Progenitor cell of endocrine pancreas (in vitro differentiated cells): ENCODE measurements around the gene TPT1. TPM values are rescaled to one million over a fixed set of nuclear protein-coding genes. Genes with fewer than 3 reads are reported as not detected.

ENCODE experiments used
- DNase-seq: peaks from one replicate; pipeline ENCODE4 v3.0.0; 2021; ENCODE audit warnings: low spot score; ENCODE audit not compliant: unreplicated experiment
- H3K27ac Mint-ChIP-seq: 2 replicates; pipeline ENCODE4 v1.8.0; 2021; ENCODE audit warnings: mild to moderate bottlenecking, moderate library complexity, mixed read lengths
- H3K27me3 Mint-ChIP-seq: 2 replicates; pipeline ENCODE4 v1.8.0; 2021; ENCODE audit warnings: mixed read lengths
- H3K36me3 Mint-ChIP-seq: 2 replicates; pipeline ENCODE4 v1.8.0; 2022; ENCODE audit warnings: mixed read lengths; ENCODE audit not compliant: insufficient read depth
- H3K4me1 Mint-ChIP-seq: 2 replicates; pipeline ENCODE4 v1.8.0; 2021; ENCODE audit warnings: low read depth, mixed read lengths
- H3K4me3 Mint-ChIP-seq: 2 replicates; pipeline ENCODE4 v1.8.0; 2021; ENCODE audit warnings: low read depth, mild to moderate bottlenecking, moderate library complexity, mixed read lengths
- H3K9me3 Mint-ChIP-seq: 2 replicates; pipeline ENCODE4 v1.8.0; 2021; ENCODE audit warnings: low read depth, mixed read lengths
- total RNA-seq: library from RNA; stranded (reverse); gene quantifications from 2 replicates; pipeline ENCODE4 v1.2.1, GENCODE V29; 2021
- TF ChIP-seq, protein P1 (sequence below): fragments of 200-600 bp; sonication (generic); IDR thresholded peaks from one replicate; pipeline ENCODE4 v1.5.0; 2021; ENCODE audit warnings: antibody characterized with exemption, mild to moderate bottlenecking; ENCODE audit not compliant: unreplicated experiment

The TPT1 gene
- total RNA-seq, 1 donor from 2014 or later, result 3,243 TPM

- DNase-seq, result no peak
- TF ChIP-seq, protein P1, sequence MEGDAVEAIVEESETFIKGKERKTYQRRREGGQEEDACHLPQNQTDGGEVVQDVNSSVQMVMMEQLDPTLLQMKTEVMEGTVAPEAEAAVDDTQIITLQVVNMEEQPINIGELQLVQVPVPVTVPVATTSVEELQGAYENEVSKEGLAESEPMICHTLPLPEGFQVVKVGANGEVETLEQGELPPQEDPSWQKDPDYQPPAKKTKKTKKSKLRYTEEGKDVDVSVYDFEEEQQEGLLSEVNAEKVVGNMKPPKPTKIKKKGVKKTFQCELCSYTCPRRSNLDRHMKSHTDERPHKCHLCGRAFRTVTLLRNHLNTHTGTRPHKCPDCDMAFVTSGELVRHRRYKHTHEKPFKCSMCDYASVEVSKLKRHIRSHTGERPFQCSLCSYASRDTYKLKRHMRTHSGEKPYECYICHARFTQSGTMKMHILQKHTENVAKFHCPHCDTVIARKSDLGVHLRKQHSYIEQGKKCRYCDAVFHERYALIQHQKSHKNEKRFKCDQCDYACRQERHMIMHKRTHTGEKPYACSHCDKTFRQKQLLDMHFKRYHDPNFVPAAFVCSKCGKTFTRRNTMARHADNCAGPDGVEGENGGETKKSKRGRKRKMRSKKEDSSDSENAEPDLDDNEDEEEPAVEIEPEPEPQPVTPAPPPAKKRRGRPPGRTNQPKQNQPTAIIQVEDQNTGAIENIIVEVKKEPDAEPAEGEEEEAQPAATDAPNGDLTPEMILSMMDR, result no peak
- H3K4me1 Mint-ChIP-seq, result peaks cover 6% of the 10 kb centered on the region
- H3K4me3 Mint-ChIP-seq, result no peak overlapping the region
- H3K36me3 Mint-ChIP-seq, result no peaks in the 10 kb centered on the region
- no peaks in the 10 kb centered on the region for H3K9me3 Mint-ChIP-seq
- H3K27ac Mint-ChIP-seq, result no peak overlapping the region
- H3K27me3 Mint-ChIP-seq, result peaks cover 7% of the 10 kb centered on the region
Measured at GRCh38 chr13:45298206-45298505, 42.8 kb downstream of the TPT1 start.

GRCh38 chr13:45297456-45298205 is 43.4 kb downstream of the TPT1 start:
- Mint-ChIP-seq H3K4me1 (peaks cover 6% of the 10 kb centered on the region), H3K9me3 (no peaks in the 10 kb centered on the region), H3K36me3 (no peaks in the 10 kb centered on the region), H3K27ac (no peak overlapping the region), H3K27me3 (peaks cover 5% of the 10 kb centered on the region), H3K4me3 (no peak overlapping the region)
- TF ChIP-seq, protein P1, result no peak
- DNase-seq, result no peak

DNA sequence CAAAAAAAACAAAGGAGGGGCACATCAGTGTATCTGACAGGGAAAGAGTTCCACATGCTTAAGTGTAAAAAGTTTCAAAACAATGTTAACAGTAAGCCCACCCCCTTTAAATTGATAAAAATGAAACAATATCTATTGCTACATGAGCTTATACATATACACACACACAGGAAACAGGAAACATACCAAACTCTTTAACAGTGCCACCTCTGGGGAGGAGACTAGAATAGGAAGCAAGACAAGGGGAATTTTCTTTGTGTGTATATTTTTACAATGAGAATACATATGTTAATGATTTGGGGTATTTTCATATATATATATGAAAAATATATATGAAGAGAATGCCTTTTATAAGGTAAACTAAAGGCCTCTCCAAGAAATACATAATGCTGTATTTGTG is 44.7 kb downstream of the TPT1 start:
- TF ChIP-seq, protein P1, result no peak
- Mint-ChIP-seq H3K27me3 (peaks cover under 1% of the 10 kb centered on the region), H3K27ac (no peak overlapping the region), H3K4me3 (no peak overlapping the region), H3K9me3 (no peaks in the 10 kb centered on the region), H3K36me3 (no peaks in the 10 kb centered on the region), H3K4me1 (peaks cover 10% of the 10 kb centered on the region)
- DNase-seq, result no peak

DNA sequence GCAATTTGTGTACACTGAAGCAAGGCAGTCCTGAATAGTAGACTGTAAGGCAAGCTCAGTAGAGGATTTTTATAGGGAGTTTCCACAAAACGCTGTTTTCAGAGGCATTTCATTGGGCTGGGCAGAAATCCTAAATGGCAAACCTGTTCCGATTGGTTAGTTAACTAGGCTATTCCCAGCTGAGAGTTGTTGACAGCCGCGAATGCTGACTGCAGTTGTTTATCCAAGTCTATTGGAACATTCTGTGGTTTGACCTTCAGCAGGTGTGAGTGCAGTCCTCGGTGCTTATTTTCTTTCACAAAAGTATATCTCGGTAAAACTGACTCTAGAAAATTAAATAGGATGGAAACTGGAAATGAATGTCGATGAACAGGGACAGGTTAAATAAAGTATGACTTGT is 45.4 kb downstream of the TPT1 start:
- Mint-ChIP-seq H3K4me1 (peaks cover 9% of the 10 kb centered on the region), H3K4me3 (no peak overlapping the region), H3K36me3 (no peaks in the 10 kb centered on the region), H3K27me3 (no peaks in the 10 kb centered on the region), H3K27ac (no peak overlapping the region), H3K9me3 (no peaks in the 10 kb centered on the region)
- no peak for DNase-seq
- TF ChIP-seq, protein P1, result no peak

GRCh38 chr13:45292176-45292575 is 48.8 kb downstream of the TPT1 start:
- peaks cover 6% of the 10 kb centered on the region for H3K4me1 Mint-ChIP-seq
- H3K27me3 Mint-ChIP-seq, result no peaks in the 10 kb centered on the region
- H3K27ac Mint-ChIP-seq, result no peak overlapping the region
- H3K36me3 Mint-ChIP-seq, result peaks cover 5% of the 10 kb centered on the region
- no peak for DNase-seq
- TF ChIP-seq, protein P1, result no peak
- H3K9me3 Mint-ChIP-seq, result no peaks in the 10 kb centered on the region
- H3K4me3 Mint-ChIP-seq, result no peak overlapping the region
